HUES48 (cell line): ENCODE measurements around the gene KCNJ9.
A peak's percentile ranks its signal among the peaks of the same experiment; 100 is the strongest.
"Not testable (repeated sequence)": the region's sequence is repeated elsewhere in the genome, so short reads cannot be mapped to it uniquely, and the experiment has no call there.

Experiments
- H3K27ac ChIP-seq: one replicate; pipeline ENCODE4 v1.7.0; 2013; ENCODE audit warnings: low read depth, low read length, inconsistent platforms
- H3K27me3 ChIP-seq: 2 replicates; pipeline ENCODE4 v1.6.1; 2013; ENCODE audit warnings: mild to moderate bottlenecking, low read length; ENCODE audit not compliant: control insufficient read depth, insufficient read depth
- H3K36me3 ChIP-seq: 2 replicates; pipeline ENCODE4 v1.6.1; 2013; ENCODE audit warnings: low read length; ENCODE audit not compliant: control insufficient read depth, insufficient read depth
- H3K4me1 ChIP-seq: 2 replicates; pipeline ENCODE4 v1.6.1; 2013; ENCODE audit warnings: mild to moderate bottlenecking, low read length; ENCODE audit not compliant: control insufficient read depth, insufficient read depth
- H3K4me3 ChIP-seq: 2 replicates; pipeline ENCODE4 v1.5.1; 2013; ENCODE audit warnings: mild to moderate bottlenecking, low read depth, low read length
- H3K9ac ChIP-seq: 2 replicates; pipeline ENCODE4 v1.6.1; 2013; ENCODE audit warnings: mild to moderate bottlenecking, low read depth, low read length, moderate library complexity
- H3K9me3 ChIP-seq: 2 replicates; pipeline ENCODE4 v1.6.1; 2013; ENCODE audit warnings: low read length; ENCODE audit not compliant: control insufficient read depth, insufficient read depth

KCNJ9 gene

DNA sequence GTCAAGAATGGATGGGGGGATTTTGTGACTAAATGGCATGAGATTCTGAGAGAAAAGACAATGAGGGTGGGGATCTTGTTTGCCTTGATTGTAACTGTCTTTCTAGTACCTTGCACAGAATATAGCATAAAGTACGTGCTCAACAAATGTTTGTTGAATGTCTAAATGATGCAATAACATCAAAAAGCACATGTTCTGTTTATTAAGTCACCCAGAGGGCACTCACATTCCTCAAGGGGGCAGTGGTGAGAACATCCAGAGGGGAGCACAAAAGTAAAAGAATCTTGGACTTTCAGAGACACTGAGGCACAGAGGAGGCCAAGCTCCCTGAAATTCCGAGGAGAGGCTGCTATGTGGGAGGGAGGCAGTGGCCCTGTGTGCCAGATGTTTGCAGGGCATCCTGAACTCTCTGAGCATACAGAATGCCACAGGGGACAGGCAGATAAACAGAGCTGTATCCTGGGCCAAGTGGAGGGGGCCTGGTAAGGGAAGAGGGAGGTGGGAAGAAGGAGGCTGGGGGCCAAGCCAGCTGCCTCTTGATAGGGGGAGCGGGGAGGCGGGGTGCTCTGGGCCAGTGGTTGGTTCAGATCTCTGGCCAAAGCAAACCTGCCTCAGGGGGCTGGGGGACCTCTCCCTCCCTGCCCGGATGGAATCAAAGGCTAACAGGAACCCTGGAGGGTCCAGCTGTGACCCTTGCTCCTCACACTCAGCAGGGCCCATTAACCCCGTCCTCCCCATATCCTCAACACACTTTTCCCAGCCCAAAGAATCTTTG is 27.7 kb downstream of the KCNJ9 start:
- H3K36me3 ChIP-seq = no peaks in the 10 kb centered on the region
- H3K9me3 ChIP-seq = no peaks in the 10 kb centered on the region
- no peaks in the 10 kb centered on the region for H3K27me3 ChIP-seq
- H3K4me1 ChIP-seq = peaks cover 36% of the 10 kb centered on the region
- peak overlapping the region; percentile 72 for H3K27ac ChIP-seq
- H3K4me3 ChIP-seq = no peak overlapping the region
- no peak overlapping the region for H3K9ac ChIP-seq

DNA sequence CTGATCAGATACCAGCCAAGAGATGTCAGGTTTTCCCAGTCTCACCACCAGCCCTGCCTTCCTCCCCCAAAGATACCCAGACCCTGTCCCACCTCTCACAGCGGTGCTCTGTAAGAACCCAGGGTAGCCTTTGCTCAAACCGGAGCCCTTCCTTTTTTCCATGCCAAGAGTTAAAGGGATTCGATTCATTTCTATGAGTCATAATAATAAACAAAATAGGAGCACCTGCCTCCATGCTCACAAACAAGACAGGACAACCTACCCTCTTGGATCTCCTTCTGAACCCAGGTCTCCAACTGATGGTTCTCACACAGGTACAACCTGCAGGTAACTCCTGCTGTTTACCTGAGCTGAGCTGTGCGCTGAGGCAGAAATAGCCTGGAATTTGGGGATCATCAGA is 28.3 kb downstream of the KCNJ9 start:
- Histone ChIP-seq H3K9ac (no peak overlapping the region), H3K36me3 (no peaks in the 10 kb centered on the region), H3K4me1 (peaks cover 37% of the 10 kb centered on the region), H3K27ac (peak overlapping the region; percentile 72), H3K27me3 (no peaks in the 10 kb centered on the region), H3K4me3 (no peak overlapping the region), H3K9me3 (no peaks in the 10 kb centered on the region)

DNA sequence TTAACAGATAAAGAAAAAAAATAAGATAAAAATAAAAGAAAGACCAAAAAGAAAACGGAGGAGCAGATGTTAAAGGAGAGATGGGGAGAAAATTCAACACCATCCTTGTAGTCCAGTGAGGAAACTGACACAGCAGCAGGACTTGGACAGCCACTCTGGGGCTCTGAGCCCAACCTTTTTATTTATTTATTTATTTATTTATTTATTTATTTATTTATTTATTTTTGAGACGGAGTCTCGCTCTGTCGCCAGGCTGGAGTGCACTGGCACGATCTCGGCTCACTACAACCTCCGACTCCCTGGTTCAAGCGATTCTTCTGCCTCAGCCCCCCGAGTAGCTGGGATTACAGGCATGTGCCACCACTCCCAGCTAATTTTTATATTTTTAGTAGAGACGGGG is 30.1 kb downstream of the KCNJ9 start:
- not testable (repeated sequence) for H3K9me3 ChIP-seq, H3K27me3 ChIP-seq, H3K27ac ChIP-seq, H3K4me3 ChIP-seq, H3K9ac ChIP-seq, H3K36me3 ChIP-seq
- peaks cover 52% of the 10 kb centered on the region for H3K4me1 ChIP-seq

DNA sequence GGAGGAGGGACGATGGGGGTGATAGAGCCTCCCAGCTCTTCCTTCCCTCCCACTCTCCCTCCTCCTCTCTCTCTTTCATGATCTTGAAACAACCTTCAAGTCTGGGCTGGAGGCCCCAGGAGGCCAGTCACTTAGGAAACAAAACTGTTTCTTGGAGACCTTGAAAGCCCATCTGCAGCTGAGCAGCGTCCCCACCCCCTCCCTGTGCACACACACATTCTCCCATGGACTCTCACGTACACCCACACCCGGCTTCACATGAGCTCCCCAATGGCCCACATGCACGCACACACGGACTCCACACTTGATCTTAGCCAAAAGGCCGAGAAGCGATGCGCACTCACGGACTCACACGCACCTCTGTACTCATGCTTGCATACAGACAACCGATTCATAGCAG is 31.0 kb downstream of the KCNJ9 start:
- no peak overlapping the region for H3K4me3 ChIP-seq
- no peaks in the 10 kb centered on the region for H3K9me3 ChIP-seq
- no peaks in the 10 kb centered on the region for H3K36me3 ChIP-seq
- H3K27me3 ChIP-seq = no peaks in the 10 kb centered on the region
- H3K4me1 ChIP-seq = peaks cover 61% of the 10 kb centered on the region
- no peak overlapping the region for H3K9ac ChIP-seq
- no peak overlapping the region for H3K27ac ChIP-seq

DNA sequence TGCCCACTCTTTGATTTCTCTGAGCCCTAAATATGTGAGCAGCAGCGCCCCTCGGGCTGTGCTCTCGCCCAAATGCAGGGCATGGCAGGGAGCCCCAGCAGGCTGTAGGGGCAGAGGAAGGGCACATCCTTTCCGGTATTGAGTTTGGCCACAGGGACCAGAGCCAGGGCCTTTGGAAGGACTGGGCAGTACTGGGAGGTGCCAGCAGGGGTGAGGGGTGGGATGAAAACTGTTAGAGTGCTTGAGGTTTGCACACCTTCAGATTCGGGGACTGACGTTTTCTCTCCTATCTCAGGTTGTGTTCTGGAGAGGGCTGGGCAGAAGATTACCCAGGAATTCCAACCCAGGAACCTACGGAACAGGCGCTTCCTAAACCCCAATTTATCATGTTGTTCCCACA is 32.1 kb downstream of the KCNJ9 start:
- H3K9ac ChIP-seq = no peak overlapping the region
- H3K9me3 ChIP-seq = no peaks in the 10 kb centered on the region
- H3K36me3 ChIP-seq = no peaks in the 10 kb centered on the region
- H3K27me3 ChIP-seq = no peaks in the 10 kb centered on the region
- peaks cover 63% of the 10 kb centered on the region for H3K4me1 ChIP-seq
- peak overlapping the region; percentile 2 for H3K27ac ChIP-seq
- no peak overlapping the region for H3K4me3 ChIP-seq

DNA sequence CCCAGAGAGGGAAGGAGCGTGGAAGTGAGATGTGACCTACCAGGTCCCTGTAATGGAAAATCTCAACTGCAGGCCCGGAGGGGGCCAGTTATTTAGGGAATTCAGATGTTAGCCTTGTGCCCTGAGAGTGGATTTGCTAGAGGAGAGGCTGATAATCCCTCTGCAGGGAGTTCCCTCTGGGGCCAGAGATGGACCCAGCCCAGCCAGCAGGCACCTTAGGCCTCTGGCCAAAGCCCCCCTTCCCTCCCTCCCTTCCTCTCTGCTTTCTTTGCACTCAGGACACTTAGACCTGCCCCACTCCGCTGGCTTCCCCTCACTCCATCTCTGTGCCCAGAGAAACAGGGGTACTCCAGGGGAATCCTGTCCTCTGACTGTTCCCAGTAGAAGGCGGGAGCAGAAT is 32.7 kb downstream of the KCNJ9 start:
- Histone ChIP-seq H3K9ac (no peak overlapping the region), H3K27me3 (no peaks in the 10 kb centered on the region), H3K27ac (peak overlapping the region; percentile 2), H3K9me3 (no peaks in the 10 kb centered on the region), H3K4me3 (no peak overlapping the region), H3K36me3 (no peaks in the 10 kb centered on the region), H3K4me1 (peaks cover 56% of the 10 kb centered on the region)

DNA sequence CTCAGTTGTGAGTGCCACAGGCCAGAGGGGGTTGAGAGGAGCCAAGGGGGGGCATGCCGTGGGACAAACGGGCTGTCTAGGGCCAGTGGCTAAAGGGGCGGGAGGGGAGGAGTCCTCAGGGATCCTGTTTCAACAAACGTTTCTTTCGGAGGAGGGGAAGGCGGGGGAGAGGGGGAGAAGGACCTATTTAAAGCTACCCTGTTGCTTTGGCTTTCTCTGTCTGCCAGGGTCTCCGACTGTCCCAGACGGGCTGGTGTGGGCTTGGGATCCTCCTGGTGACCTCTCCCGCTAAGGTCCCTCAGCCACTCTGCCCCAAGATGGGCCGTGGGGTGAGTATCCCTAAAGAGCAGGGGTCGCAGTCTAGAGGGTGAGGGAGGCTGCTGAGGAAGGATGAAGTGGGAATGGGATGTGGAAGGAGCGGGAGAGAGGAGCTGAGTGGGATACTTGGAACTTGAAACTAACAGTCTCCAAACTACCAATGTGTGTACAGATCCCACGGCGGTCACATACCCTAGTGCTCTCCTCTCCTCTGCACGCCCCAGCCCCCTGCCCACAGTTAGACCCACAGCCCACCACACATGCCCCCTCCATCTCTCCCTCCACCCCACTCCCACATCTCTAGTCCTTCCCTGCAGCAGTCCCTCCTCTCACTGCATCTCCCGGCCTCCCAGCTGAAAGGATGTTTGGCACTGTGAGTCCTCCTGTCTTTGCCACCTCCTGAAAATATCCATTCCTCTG is 34.4 kb downstream of the KCNJ9 start, which contains the start of gene ATP1A2:
Gene ATP1A2, plus strand, starts transcription at position 215 of the 738 bp plus-strand sequence. Its CDS starts 103 bp downstream, at position 318.
- Histone ChIP-seq H3K9ac (no peak within 1 kb of the TSS), H3K4me1 (peaks cover 44% of the 10 kb centered on the region), H3K27ac (peak within 1 kb of the TSS; percentile 7)

DNA sequence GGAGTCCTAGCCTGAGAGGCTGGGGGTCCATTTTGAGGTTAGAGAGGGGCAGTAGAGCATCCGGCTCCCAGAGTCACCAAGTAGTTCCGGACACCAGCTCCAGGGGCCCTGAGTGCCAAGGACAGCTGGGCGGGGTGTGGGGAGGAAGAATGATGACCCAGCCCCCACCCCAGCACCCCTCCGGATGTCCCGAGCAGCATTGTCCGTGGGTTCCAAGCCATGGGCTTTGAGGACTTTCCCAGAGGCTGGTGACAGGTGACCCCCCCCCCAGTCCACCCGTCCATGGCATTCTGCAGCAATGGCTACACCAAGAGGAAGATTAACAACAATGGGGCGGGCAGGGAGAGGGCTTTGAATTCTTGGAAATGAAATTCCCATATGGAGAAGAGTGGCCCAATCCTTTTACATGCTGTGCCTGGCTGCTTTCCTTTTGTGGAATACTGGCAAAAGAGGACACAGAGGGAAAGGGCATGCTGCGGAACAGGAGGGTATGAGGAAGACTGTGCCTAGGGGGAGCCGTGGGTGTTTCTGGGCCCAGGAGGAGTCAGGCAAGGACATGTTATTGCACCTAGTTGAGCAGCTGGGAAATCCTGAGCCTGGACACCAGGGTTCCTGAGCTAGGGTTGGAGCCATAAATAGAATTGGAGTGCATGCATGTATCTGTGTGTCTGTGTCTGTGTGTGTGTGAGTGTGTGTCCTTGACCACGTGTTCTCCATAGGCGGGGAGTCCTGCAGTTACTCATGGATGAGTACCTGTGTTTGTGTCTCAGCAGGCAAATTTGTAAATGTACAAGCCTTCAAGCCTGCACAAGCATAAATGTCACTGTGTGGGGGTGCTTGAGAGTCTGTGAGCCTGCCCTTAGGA is 35.2 kb downstream of the KCNJ9 start:
- Histone ChIP-seq H3K4me1 (peaks cover 43% of the 10 kb centered on the region), H3K27ac (no peak overlapping the region), H3K4me3 (peak overlapping the region; percentile 58; the same call in 1 of the 2 replicates)

More for the DNA sequence above, 34.4 kb downstream of the KCNJ9 start, which contains the start of gene ATP1A2:
- Histone ChIP-seq H3K36me3 (no peaks in the 10 kb centered on the region), H3K9me3 (no peaks in the 10 kb centered on the region), H3K27me3 (no peaks in the 10 kb centered on the region), H3K4me3 (peak within 1 kb of the TSS; percentile 58; the same call in 1 of the 2 replicates)

DNA sequence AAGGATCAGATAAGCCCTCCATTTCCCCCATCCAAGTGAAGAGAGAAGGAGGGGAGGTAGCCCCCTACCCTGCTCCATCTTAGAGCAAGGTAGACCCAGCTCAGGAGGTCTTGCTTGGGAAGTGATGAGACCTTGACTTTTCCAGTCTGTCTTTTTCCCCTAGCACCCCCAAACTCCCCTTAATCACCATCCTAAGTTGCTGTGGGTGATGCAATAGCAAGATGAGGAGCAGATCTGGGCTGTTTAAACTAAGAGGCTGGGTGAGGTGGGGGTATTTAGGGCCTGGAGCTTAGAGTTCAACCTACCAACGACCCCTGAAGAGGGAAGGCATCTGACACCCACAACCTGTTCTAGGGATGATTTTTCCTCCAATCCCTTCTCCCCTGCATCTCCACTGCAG is 36.0 kb downstream of the KCNJ9 start:
- Histone ChIP-seq H3K27me3 (no peaks in the 10 kb centered on the region), H3K4me3 (no peak overlapping the region), H3K9me3 (no peaks in the 10 kb centered on the region), H3K27ac (no peak overlapping the region), H3K36me3 (peaks cover 8% of the 10 kb centered on the region), H3K9ac (no peak overlapping the region), H3K4me1 (peaks cover 43% of the 10 kb centered on the region)

More for the DNA sequence above, 35.2 kb downstream of the KCNJ9 start:
- Histone ChIP-seq H3K36me3 (peaks cover 8% of the 10 kb centered on the region), H3K9me3 (no peaks in the 10 kb centered on the region), H3K27me3 (no peaks in the 10 kb centered on the region), H3K9ac (no peak overlapping the region)

DNA sequence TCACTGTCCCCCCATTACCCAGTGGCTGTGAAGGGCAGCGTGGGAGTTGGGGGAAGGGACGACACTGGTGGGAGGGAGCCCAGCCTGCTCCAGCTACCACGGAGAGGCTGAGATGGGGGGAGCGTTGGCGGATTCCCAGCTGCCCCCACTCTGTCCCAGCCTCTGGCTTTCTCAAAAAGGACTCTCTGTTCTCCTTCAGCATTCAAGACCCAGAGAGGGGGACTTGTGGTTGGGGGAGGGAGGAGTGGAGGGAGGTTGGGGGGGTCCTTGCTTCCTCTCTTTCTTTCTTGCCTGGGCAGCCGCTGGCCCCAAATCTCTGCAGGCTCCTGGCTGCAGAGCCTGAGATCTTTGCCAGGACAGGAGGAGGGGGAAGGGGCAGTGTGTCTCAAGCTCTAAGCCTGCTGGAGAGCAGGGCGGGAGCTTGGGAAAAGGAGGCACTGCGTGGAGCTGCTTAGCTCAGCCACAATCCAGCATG is 36.4 kb downstream of the KCNJ9 start:
- H3K9ac ChIP-seq = no peak overlapping the region

More for the DNA sequence above, 36.4 kb downstream of the KCNJ9 start:
- Histone ChIP-seq H3K4me1 (peaks cover 43% of the 10 kb centered on the region), H3K27me3 (no peaks in the 10 kb centered on the region), H3K36me3 (peaks cover 8% of the 10 kb centered on the region), H3K4me3 (no peak overlapping the region), H3K27ac (no peak overlapping the region), H3K9me3 (no peaks in the 10 kb centered on the region)
